ENCODE measurements around the gene NSA2.
"Not testable (repeated sequence)": the region's sequence is repeated elsewhere in the genome, so short reads cannot be mapped to it uniquely, and the experiment has no call there.

The NSA2 gene

GRCh38 chr5:74766849-74767578 lies at the start of gene NSA2, which contains the start of gene GFM2:
Gene NSA2 (plus strand): TSS chr5:74767249. CDS start chr5:74767361, 112 bp downstream.
Gene GFM2 (minus strand): TSS chr5:74767117. CDS start chr5:74763742, 3,375 bp downstream.
- Histone ChIP-seq H3K27ac (ENCODE audit: low read depth, low read length) (peak within 1 kb of the TSS; percentile 90), H3K9me3 (ENCODE audit: low read length) (no peaks in the 10 kb centered on the region), H3K4me3 (ENCODE audit: low read depth in 1 of 2, low read length in 2 of 2) (peak within 1 kb of the TSS; percentile 96 to 99), H3K27me3 (ENCODE audit: control insufficient read depth in 1 of 2, insufficient read depth in 2 of 2, low read length in 2 of 2) (no peaks in the 10 kb centered on the region), H3K9ac (ENCODE audit: low read length) (peak within 1 kb of the TSS; percentile 82), H3K36me3 (ENCODE audit: insufficient read depth, low read length) (peaks cover 8% of the 10 kb centered on the region), H3K4me1 (ENCODE audit: insufficient read depth, low read length) (peaks cover 26% of the 10 kb centered on the region)

DNA sequence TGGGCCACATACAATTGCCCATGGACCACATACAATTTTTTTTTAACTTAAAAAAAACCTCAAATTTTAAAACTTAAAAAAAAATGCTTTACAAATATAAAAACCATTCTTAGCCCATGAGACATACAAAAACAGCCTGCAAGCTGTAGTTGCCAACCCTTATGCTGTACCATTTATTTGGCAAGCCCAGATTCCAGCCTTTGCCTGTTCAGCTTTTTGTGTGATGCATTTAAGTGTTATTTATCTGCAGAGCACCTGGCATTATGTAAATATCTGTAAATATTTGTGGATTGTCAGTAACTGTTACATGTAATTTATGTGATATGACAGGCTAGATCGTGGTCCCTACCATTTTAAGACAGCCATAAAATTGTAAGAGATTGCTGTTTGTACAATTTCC lies 49.5 kb upstream of the NSA2 start:
- Histone ChIP-seq H3K9me3 (ENCODE audit: low read length) (no peaks in the 10 kb centered on the region), H3K36me3 (ENCODE audit: insufficient read depth, low read length) (peaks cover 37% of the 10 kb centered on the region), H3K4me3 (ENCODE audit: low read depth in 1 of 2, low read length in 2 of 2) (no peak overlapping the region), H3K27me3 (ENCODE audit: control insufficient read depth in 1 of 2, insufficient read depth in 2 of 2, low read length in 2 of 2) (no peaks in the 10 kb centered on the region), H3K27ac (ENCODE audit: low read depth, low read length) (no peak overlapping the region), H3K4me1 (ENCODE audit: insufficient read depth, low read length) (no peaks in the 10 kb centered on the region), H3K9ac (ENCODE audit: low read length) (no peak overlapping the region)

DNA sequence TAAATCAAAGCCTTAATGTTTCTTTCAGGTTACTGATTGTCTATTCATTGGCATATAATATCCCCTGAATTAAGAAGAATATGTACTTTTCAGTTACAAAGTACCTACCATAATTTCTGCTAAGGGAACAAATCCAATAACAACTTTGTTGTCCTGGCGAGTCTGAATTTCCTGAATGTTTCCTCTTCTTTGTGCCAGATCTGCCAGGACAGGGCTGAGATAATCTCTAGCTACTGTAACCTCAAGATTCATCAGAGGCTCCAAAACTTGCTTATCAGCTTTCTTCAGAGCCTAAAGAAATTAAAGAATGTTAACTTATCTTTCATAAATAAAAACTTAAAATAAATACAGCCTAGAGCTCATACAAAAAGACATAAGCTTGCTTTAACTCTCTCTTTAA lies 44.8 kb upstream of the NSA2 start:
- H3K9ac ChIP-seq (ENCODE audit: low read length), result no peak overlapping the region
- H3K9me3 ChIP-seq (ENCODE audit: low read length), result no peaks in the 10 kb centered on the region
- H3K27me3 ChIP-seq (ENCODE audit: control insufficient read depth in 1 of 2, insufficient read depth in 2 of 2, low read length in 2 of 2), result no peaks in the 10 kb centered on the region
- H3K4me1 ChIP-seq (ENCODE audit: insufficient read depth, low read length), result no peaks in the 10 kb centered on the region
- H3K4me3 ChIP-seq (ENCODE audit: low read depth in 1 of 2, low read length in 2 of 2), result no peak overlapping the region
- peaks cover 55% of the 10 kb centered on the region for H3K36me3 ChIP-seq (ENCODE audit: insufficient read depth, low read length)
- no peak overlapping the region for H3K27ac ChIP-seq (ENCODE audit: low read depth, low read length)

DNA sequence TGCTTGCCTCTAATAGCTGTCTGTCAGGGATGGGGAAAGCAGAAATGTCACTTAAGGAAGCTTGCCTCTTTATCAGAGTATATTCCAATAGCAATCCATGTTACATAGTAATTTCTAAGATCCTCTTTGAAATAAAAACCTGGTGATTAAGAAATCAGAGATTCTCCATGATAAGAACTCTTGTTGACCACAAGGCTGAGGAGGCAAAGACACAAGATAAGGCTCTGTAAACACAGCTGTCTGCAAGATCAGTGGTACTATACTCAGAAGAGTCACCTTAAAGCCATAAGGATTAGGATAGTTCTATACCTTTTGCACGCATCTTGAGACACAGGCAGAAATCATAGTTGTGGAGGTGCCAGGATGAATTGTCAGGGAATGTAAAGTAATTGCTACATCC lies 41.7 kb upstream of the NSA2 start:
- Histone ChIP-seq H3K4me3 (ENCODE audit: low read depth in 1 of 2, low read length in 2 of 2) (no peak overlapping the region), H3K4me1 (ENCODE audit: insufficient read depth, low read length) (no peaks in the 10 kb centered on the region), H3K9ac (ENCODE audit: low read length) (no peak overlapping the region), H3K36me3 (ENCODE audit: insufficient read depth, low read length) (peaks cover 41% of the 10 kb centered on the region), H3K27me3 (ENCODE audit: control insufficient read depth in 1 of 2, insufficient read depth in 2 of 2, low read length in 2 of 2) (no peaks in the 10 kb centered on the region), H3K27ac (ENCODE audit: low read depth, low read length) (no peak overlapping the region), H3K9me3 (ENCODE audit: low read length) (no peaks in the 10 kb centered on the region)

GRCh38 chr5:74736759-74737158 lies 30.3 kb upstream of the NSA2 start:
- no peak overlapping the region for H3K9ac ChIP-seq (ENCODE audit: low read length)
- H3K27ac ChIP-seq (ENCODE audit: low read depth, low read length), result no peak overlapping the region
- no peaks in the 10 kb centered on the region for H3K27me3 ChIP-seq (ENCODE audit: control insufficient read depth in 1 of 2, insufficient read depth in 2 of 2, low read length in 2 of 2)
- no peaks in the 10 kb centered on the region for H3K4me1 ChIP-seq (ENCODE audit: insufficient read depth, low read length)
- no peaks in the 10 kb centered on the region for H3K9me3 ChIP-seq (ENCODE audit: low read length)
- no peak overlapping the region for H3K4me3 ChIP-seq (ENCODE audit: low read depth in 1 of 2, low read length in 2 of 2)
- H3K36me3 ChIP-seq (ENCODE audit: insufficient read depth, low read length), result peaks cover 49% of the 10 kb centered on the region

- Histone ChIP-seq H3K9ac (ENCODE audit: low read length) (no peak overlapping the region), H3K27me3 (ENCODE audit: control insufficient read depth in 1 of 2, insufficient read depth in 2 of 2, low read length in 2 of 2) (no peaks in the 10 kb centered on the region), H3K4me1 (ENCODE audit: insufficient read depth, low read length) (no peaks in the 10 kb centered on the region), H3K9me3 (ENCODE audit: low read length) (no peaks in the 10 kb centered on the region), H3K36me3 (ENCODE audit: insufficient read depth, low read length) (peaks cover 40% of the 10 kb centered on the region), H3K4me3 (ENCODE audit: low read depth in 1 of 2, low read length in 2 of 2) (no peak overlapping the region), H3K27ac (ENCODE audit: low read depth, low read length) (no peak overlapping the region)
These were observed 28.6 kb upstream of the NSA2 start for GRCh38 chr5:74738406-74738805.

- not testable (repeated sequence) for H3K27me3 ChIP-seq (ENCODE audit: control insufficient read depth in 1 of 2, insufficient read depth in 2 of 2, low read length in 2 of 2); H3K9ac ChIP-seq (ENCODE audit: low read length); H3K4me3 ChIP-seq (ENCODE audit: low read depth in 1 of 2, low read length in 2 of 2); H3K27ac ChIP-seq (ENCODE audit: low read depth, low read length); H3K9me3 ChIP-seq (ENCODE audit: low read length); H3K4me1 ChIP-seq (ENCODE audit: insufficient read depth, low read length)
- H3K36me3 ChIP-seq (ENCODE audit: insufficient read depth, low read length), result peaks cover 55% of the 10 kb centered on the region
These were observed 18.3 kb upstream of the NSA2 start for GRCh38 chr5:74748742-74749141.

DNA sequence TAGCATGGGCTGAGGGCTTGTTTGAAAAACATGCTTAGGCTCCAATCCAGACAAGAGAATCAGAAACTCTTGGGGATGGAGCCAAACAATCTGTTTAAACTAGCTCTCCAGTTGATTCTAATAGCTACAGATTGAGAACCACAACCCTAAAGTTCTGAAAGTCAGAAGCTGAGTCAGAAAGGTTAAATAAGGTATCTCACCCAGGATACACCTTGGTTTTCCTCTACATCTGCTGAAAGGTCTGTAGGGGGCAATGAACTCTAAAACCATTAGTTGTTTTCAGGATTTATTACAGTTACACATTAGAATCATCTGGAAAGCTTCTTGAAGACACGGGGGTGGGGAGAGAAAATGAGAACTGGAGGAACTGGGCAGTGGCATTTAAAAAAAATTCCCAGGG lies 5.8 kb upstream of the NSA2 start:
- H3K4me3 ChIP-seq (ENCODE audit: low read depth in 1 of 2, low read length in 2 of 2), result no peak overlapping the region
- H3K27me3 ChIP-seq (ENCODE audit: control insufficient read depth in 1 of 2, insufficient read depth in 2 of 2, low read length in 2 of 2), result no peaks in the 10 kb centered on the region
- peaks cover 29% of the 10 kb centered on the region for H3K4me1 ChIP-seq (ENCODE audit: insufficient read depth, low read length)
- no peaks in the 10 kb centered on the region for H3K9me3 ChIP-seq (ENCODE audit: low read length)
- H3K36me3 ChIP-seq (ENCODE audit: insufficient read depth, low read length), result peaks cover 17% of the 10 kb centered on the region
- H3K27ac ChIP-seq (ENCODE audit: low read depth, low read length), result no peak overlapping the region
- H3K9ac ChIP-seq (ENCODE audit: low read length), result no peak overlapping the region

GRCh38 chr5:74762599-74762998 lies 4.5 kb upstream of the NSA2 start:
- no peak overlapping the region for H3K27ac ChIP-seq (ENCODE audit: low read depth, low read length)
- H3K27me3 ChIP-seq (ENCODE audit: control insufficient read depth in 1 of 2, insufficient read depth in 2 of 2, low read length in 2 of 2), result no peaks in the 10 kb centered on the region
- H3K36me3 ChIP-seq (ENCODE audit: insufficient read depth, low read length), result peaks cover 11% of the 10 kb centered on the region
- H3K9ac ChIP-seq (ENCODE audit: low read length), result no peak overlapping the region
- H3K9me3 ChIP-seq (ENCODE audit: low read length), result no peaks in the 10 kb centered on the region
- H3K4me3 ChIP-seq (ENCODE audit: low read depth in 1 of 2, low read length in 2 of 2), result no peak overlapping the region
- peaks cover 30% of the 10 kb centered on the region for H3K4me1 ChIP-seq (ENCODE audit: insufficient read depth, low read length)

- no peak overlapping the region for H3K9ac ChIP-seq (ENCODE audit: low read length)
- H3K36me3 ChIP-seq (ENCODE audit: insufficient read depth, low read length), result peaks cover 5% of the 10 kb centered on the region
- no peaks in the 10 kb centered on the region for H3K9me3 ChIP-seq (ENCODE audit: low read length)
- no peaks in the 10 kb centered on the region for H3K27me3 ChIP-seq (ENCODE audit: control insufficient read depth in 1 of 2, insufficient read depth in 2 of 2, low read length in 2 of 2)
- H3K27ac ChIP-seq (ENCODE audit: low read depth, low read length), result no peak overlapping the region
- H3K4me1 ChIP-seq (ENCODE audit: insufficient read depth, low read length), result peaks cover 39% of the 10 kb centered on the region
- H3K4me3 ChIP-seq (ENCODE audit: low read depth in 1 of 2, low read length in 2 of 2), result no peak overlapping the region
These were observed 3.5 kb upstream of the NSA2 start for GRCh38 chr5:74763504-74763903.

DNA sequence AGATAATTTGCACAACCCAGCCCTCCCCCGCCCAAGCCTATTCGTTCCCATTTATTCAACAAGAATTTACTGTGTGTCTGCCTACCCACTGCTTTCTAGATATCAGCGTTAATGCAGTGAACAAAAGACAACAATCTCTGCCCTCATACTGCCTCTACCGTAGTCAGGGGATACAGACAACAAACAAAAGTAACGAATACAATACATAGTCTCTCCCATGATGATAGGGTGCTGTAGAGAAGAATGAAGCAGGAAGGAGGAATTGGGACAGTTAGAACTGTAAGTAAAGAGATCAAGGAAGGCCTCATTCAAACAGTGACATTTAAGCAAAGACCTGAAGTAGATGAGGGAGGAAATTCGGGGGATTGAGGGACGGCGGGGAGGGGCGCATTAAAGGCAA lies 1.8 kb upstream of the NSA2 start:
- no peak overlapping the region for H3K4me3 ChIP-seq (ENCODE audit: low read depth in 1 of 2, low read length in 2 of 2)
- no peaks in the 10 kb centered on the region for H3K27me3 ChIP-seq (ENCODE audit: control insufficient read depth in 1 of 2, insufficient read depth in 2 of 2, low read length in 2 of 2)
- no peak overlapping the region for H3K9ac ChIP-seq (ENCODE audit: low read length)
- H3K4me1 ChIP-seq (ENCODE audit: insufficient read depth, low read length), result peaks cover 39% of the 10 kb centered on the region
- H3K27ac ChIP-seq (ENCODE audit: low read depth, low read length), result no peak overlapping the region
- H3K36me3 ChIP-seq (ENCODE audit: insufficient read depth, low read length), result peaks cover under 1% of the 10 kb centered on the region
- no peaks in the 10 kb centered on the region for H3K9me3 ChIP-seq (ENCODE audit: low read length)

DNA sequence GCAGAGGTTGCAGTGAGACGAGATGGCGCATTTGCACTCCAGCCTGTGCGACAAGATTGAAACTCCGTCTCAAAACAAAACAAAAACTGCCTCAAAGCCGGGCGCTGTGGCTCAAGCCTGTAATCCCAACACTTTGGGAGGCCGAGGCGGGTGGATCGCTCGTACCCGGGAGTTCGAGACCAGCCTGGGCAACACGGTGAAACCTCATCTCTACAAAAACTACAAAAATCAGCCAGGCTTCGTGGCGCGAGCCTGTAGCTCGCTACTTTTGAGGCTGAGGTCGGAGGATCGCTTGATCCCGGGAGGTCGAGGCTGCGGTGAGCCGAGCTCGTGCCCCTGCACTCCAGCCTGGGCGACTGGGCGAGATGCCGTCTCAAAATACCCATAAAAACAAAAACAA lies 1.1 kb upstream of the NSA2 start:
- peaks cover 32% of the 10 kb centered on the region for H3K4me1 ChIP-seq (ENCODE audit: insufficient read depth, low read length)
- H3K9ac ChIP-seq (ENCODE audit: low read length), result peak overlapping the region; percentile 82
- peak overlapping the region; percentile 90 for H3K27ac ChIP-seq (ENCODE audit: low read depth, low read length)
- H3K9me3 ChIP-seq (ENCODE audit: low read length), result no peaks in the 10 kb centered on the region
- peak overlapping the region; percentile 96 to 99 for H3K4me3 ChIP-seq (ENCODE audit: low read depth in 1 of 2, low read length in 2 of 2)
- no peaks in the 10 kb centered on the region for H3K27me3 ChIP-seq (ENCODE audit: control insufficient read depth in 1 of 2, insufficient read depth in 2 of 2, low read length in 2 of 2)
- peaks cover 8% of the 10 kb centered on the region for H3K36me3 ChIP-seq (ENCODE audit: insufficient read depth, low read length)

Measured in muscle layer of colon (tissue), 2 donors.